ENCODE results near the gene TNXB. TPM values are rescaled to one million over a fixed set of nuclear protein-coding genes. Genes with fewer than 3 reads are reported as not detected.
A peak's percentile ranks its signal among the peaks of the same experiment; 100 is the strongest.

The TNXB gene
- total and polyA plus RNA-seq, 7 experiments from 2014 or later, result 0.43 to 17.2 (median 12.5) TPM; not detected in 1

DNA sequence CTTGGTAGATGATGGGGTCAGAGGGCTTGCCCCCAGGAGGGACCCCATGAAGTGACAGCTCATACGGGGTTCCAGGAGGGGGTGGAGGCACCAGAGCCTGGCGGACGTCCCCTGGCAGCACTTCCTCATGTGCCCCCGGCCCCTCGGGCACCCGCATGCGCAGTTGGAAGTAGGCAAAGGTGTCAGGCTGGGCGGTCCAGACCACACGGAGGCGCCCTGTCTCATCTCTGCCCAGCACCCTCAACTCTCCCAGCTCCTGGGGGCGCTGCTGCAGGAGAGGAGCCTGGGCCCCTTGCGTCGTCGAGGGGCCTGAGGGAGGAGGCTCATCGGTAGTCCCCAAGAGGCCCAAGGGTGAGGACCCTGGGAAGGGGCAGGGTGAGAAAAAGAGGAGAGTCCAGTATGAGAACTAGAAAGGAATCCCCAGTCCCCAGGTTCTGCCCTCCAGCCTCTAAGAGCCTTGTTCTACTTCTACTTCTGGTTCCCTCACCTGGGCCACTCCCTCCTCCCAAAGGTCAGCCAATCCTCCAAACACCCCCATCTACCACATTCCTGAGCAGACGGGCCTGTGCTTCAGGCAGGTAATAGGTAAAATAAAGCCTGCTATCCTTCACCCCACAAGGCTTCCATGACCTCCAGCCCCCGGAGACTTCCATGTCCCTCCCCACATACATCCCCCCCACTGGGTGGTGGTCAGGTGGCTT is 23.2 kb downstream of the TNXB start:
- H3K36me3 Mint-ChIP-seq, result peaks cover 0 to 6% (median 0%) of the 10 kb centered on the region in 5 donors
- ATAC-seq, result no peak
- intact Hi-C loops (cut with micrococcal nuclease), result loop anchor here in 1 of 2 donors (2.0 kb wide), 1 partner anchor 69 kb away; the partner anchor contains the start of gene PPT2

DNA sequence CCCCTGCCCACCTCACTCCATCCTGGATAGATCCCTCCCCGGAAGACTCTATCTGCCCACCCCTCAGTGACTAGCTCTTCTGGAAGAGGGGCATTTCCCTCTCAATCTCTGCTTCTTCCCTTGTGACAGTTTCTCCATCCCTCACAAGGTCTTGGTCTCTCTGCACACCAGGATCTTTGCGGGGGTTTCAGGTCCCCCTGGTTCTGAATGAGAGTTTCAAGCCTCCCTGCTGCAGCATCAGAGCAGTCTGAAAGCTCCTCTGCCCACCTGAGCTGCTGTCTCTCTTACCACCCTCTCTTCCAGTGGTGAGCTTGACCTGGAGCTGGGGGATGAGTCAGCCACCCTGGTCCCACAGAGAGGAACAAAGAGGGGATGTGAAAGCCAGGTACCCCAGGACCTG is 24.4 kb downstream of the TNXB start:
- no peak for ATAC-seq
- intact Hi-C loops (cut with micrococcal nuclease), result no loop called here
- DNase-seq, result no peak
- CTCF ChIA-PET, result no interaction called here
- Histone ChIP-seq H3K27me3 (ENCODE audit: control insufficient read depth in 2 of 2, insufficient read depth in 2 of 2, low read length in 2 of 2) (peaks cover 0 to 5% of the 10 kb centered on the region in 2 donors), H3K27ac (ENCODE audit: low read depth, low read length) (no peak overlapping the region), H3K4me1 (ENCODE audit: control insufficient read depth in 2 of 2, insufficient read depth in 2 of 2, low read length in 2 of 2) (no peaks in the 10 kb centered on the region), H3K9me3 (ENCODE audit: control insufficient read depth in 2 of 3, low read length in 3 of 3) (no peaks in the 10 kb centered on the region), H3K36me3 (ENCODE audit: control insufficient read depth in 2 of 3, insufficient read depth in 3 of 3, low read length in 3 of 3) (no peaks in the 10 kb centered on the region), H3K4me3 (ENCODE audit: low read length) (no peak overlapping the region)
- POLR2A ChIA-PET, result no interaction called here
- Mint-ChIP-seq H3K9me3 (no peaks in the 10 kb centered on the region), H3K27ac (no peak overlapping the region), H3K4me3 (no peak overlapping the region), H3K36me3 (peaks cover 0 to 6% (median 0%) of the 10 kb centered on the region in 5 donors), H3K4me1 (peaks cover 0 to 7% (median 0%) of the 10 kb centered on the region in 7 donors), H3K27me3 (peaks cover 17 to 42% (median 18%) of the 10 kb centered on the region in 5 donors)

More for the DNA sequence above, 23.2 kb downstream of the TNXB start:
- Mint-ChIP-seq H3K27ac (no peak overlapping the region), H3K4me1 (peaks cover 0 to 7% (median 0%) of the 10 kb centered on the region in 7 donors), H3K4me3 (peak overlapping the region in 4 of 10 donors; percentile 5 to 59 (median 24)), H3K27me3 (peaks cover 17 to 50% (median 18%) of the 10 kb centered on the region in 5 donors), H3K9me3 (no peaks in the 10 kb centered on the region)
- H3K27me3 ChIP-seq (ENCODE audit: control insufficient read depth in 2 of 2, insufficient read depth in 2 of 2, low read length in 2 of 2), result peaks cover 0 to 5% of the 10 kb centered on the region in 2 donors
- DNase-seq, result no peak
- ChIA-PET POLR2A (no interaction called here), CTCF (interaction anchor here (0.7 kb wide), 1 partner anchor 75 kb away, joined by 3 read pairs; no protein-coding TSS in a partner anchor)
- no peaks in the 10 kb centered on the region for H3K4me1 ChIP-seq (ENCODE audit: control insufficient read depth in 2 of 2, insufficient read depth in 2 of 2, low read length in 2 of 2)
- H3K9me3 ChIP-seq (ENCODE audit: control insufficient read depth in 2 of 3, low read length in 3 of 3), result no peaks in the 10 kb centered on the region
- H3K36me3 ChIP-seq (ENCODE audit: control insufficient read depth in 2 of 3, insufficient read depth in 3 of 3, low read length in 3 of 3), result no peaks in the 10 kb centered on the region
- H3K4me3 ChIP-seq (ENCODE audit: low read length), result no peak overlapping the region
- no peak overlapping the region for H3K27ac ChIP-seq (ENCODE audit: low read depth, low read length)

DNA sequence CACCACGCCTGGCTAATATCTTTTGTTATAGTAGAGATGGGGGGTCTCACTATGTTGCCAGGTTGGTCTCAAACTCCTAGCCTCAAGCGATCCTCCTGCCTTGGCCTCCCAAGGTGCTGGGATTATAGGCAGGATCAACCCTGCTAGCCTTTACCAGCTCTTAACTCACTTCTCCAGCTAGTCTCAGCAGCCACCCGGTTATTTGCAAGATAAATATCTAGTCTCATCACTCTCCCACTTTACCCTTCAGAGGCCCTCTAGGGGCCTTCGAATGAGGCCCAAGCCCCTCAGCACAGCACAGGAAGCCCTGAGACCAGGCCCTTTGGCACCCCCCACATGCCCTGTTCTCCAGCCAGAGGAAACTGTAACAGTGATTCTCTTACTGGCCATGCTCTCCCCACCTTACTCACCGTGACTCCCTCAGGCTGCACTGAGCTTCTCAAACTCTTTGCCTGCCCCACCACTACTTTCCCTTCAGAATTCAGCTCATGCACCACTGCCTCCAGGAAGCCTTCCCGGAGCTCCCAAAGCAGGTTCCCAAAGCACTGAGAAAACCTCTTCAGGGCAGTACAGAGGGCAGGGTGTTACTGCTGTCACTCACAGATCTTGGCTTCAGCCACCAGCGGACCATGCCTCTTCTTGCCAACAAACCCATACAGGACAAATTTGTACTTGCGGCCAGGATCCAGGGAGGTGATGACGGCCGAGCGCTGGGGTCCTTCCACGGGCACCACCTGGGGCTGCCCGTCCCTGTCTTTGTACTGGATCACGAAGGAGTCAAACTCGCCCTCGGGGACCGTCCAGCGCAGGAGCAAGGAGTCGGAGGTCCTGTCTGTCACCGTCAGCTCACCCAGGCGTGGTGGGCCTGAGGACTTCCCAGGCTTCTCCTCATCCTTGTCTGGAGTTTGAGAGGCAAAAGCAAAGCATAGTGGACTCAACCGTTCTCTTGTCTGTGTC is 25.0 kb downstream of the TNXB start:
- ATAC-seq, result no peak
- CTCF ChIA-PET, result no interaction called here

DNA sequence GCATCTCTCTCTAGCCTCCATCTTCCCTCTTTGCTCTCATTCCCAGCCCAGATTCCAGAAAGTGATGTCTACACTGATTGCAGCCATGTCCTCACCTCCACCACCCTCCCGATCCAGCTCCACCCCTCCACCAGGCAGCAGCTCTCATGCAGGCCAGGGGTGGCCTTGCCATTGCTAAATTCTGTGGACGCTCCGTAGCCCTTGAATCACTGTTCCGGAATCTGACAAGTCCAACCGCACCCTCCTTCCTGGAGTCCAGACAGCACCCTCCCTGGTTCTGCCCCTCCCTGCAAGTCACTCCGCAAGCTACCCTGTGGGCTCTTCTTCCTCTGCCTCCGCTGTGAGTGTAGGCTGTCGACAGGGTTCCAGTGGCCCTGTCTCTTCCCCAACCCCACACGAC is 26.2 kb downstream of the TNXB start:
- Mint-ChIP-seq H3K36me3 (peaks cover 0 to 6% (median 0%) of the 10 kb centered on the region in 5 donors), H3K4me1 (peaks cover 0 to 7% (median 0%) of the 10 kb centered on the region in 7 donors), H3K9me3 (no peaks in the 10 kb centered on the region), H3K27ac (no peak overlapping the region), H3K4me3 (no peak overlapping the region), H3K27me3 (peaks cover 17 to 32% (median 18%) of the 10 kb centered on the region in 5 donors)
- ChIA-PET POLR2A (interaction anchor here (0.6 kb wide), 1 partner anchor 1822 kb away, joined by 3 read pairs; no protein-coding TSS in a partner anchor), CTCF (no interaction called here)
- no peak overlapping the region for H3K4me3 ChIP-seq (ENCODE audit: low read length)
- H3K27ac ChIP-seq (ENCODE audit: low read depth, low read length), result no peak overlapping the region
- ATAC-seq, result no peak
- H3K4me1 ChIP-seq (ENCODE audit: control insufficient read depth in 2 of 2, insufficient read depth in 2 of 2, low read length in 2 of 2), result no peaks in the 10 kb centered on the region
- intact Hi-C loops (cut with micrococcal nuclease), result no loop called here
- H3K36me3 ChIP-seq (ENCODE audit: control insufficient read depth in 2 of 3, insufficient read depth in 3 of 3, low read length in 3 of 3), result no peaks in the 10 kb centered on the region
- H3K27me3 ChIP-seq (ENCODE audit: control insufficient read depth in 2 of 2, insufficient read depth in 2 of 2, low read length in 2 of 2), result peaks cover 0 to 5% of the 10 kb centered on the region in 2 donors
- H3K9me3 ChIP-seq (ENCODE audit: control insufficient read depth in 2 of 3, low read length in 3 of 3), result no peaks in the 10 kb centered on the region
- no peak for DNase-seq

More for the DNA sequence above, 25.0 kb downstream of the TNXB start:
- H3K4me3 ChIP-seq (ENCODE audit: low read length), result no peak overlapping the region
- H3K4me3 Mint-ChIP-seq, result no peak overlapping the region
- intact Hi-C loops (cut with micrococcal nuclease), result no loop called here
- H3K27me3 ChIP-seq (ENCODE audit: control insufficient read depth in 2 of 2, insufficient read depth in 2 of 2, low read length in 2 of 2), result peaks cover 0 to 5% of the 10 kb centered on the region in 2 donors
- H3K27ac ChIP-seq (ENCODE audit: low read depth, low read length), result no peak overlapping the region
- no peaks in the 10 kb centered on the region for H3K9me3 ChIP-seq (ENCODE audit: control insufficient read depth in 2 of 3, low read length in 3 of 3)
- H3K9me3 Mint-ChIP-seq, result no peaks in the 10 kb centered on the region
- no peaks in the 10 kb centered on the region for H3K4me1 ChIP-seq (ENCODE audit: control insufficient read depth in 2 of 2, insufficient read depth in 2 of 2, low read length in 2 of 2)
- H3K36me3 ChIP-seq (ENCODE audit: control insufficient read depth in 2 of 3, insufficient read depth in 3 of 3, low read length in 3 of 3), result no peaks in the 10 kb centered on the region
- H3K36me3 Mint-ChIP-seq, result peaks cover 0 to 6% (median 0%) of the 10 kb centered on the region in 5 donors
- DNase-seq, result no peak
- H3K4me1 Mint-ChIP-seq, result peaks cover 0 to 7% (median 0%) of the 10 kb centered on the region in 7 donors
- H3K27ac Mint-ChIP-seq, result peak overlapping the region in 1 of 9 donors; percentile 25
- POLR2A ChIA-PET, result interaction anchor here (0.6 kb wide), 1 partner anchor 277 kb away, joined by 3 read pairs; the partner anchor contains the start of gene LSM2
- peaks cover 17 to 39% (median 18%) of the 10 kb centered on the region in 5 donors for H3K27me3 Mint-ChIP-seq

DNA sequence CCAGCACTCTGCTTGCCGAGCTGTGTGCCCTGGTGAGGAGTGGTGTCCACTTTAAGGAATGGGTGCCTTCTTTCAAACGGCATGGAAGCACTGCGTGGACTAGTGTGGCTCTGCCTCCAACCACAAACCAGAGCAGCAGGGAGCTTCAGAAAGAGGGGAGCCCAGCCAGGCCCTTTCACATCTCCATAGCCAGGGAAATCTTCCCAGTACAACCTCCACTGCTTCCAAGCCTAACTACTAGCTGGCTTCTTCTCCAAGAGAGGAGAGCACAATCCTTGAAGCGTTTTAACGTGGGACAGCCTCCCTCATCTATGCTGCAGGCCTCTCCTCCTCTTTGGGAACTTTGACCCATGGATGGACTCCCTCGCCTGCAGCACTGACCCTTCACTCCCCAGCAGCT is 26.7 kb downstream of the TNXB start:
- H3K27me3 Mint-ChIP-seq, result peaks cover 17 to 32% (median 18%) of the 10 kb centered on the region in 5 donors
- CTCF ChIA-PET, result no interaction called here
- ATAC-seq, result no peak

DNA sequence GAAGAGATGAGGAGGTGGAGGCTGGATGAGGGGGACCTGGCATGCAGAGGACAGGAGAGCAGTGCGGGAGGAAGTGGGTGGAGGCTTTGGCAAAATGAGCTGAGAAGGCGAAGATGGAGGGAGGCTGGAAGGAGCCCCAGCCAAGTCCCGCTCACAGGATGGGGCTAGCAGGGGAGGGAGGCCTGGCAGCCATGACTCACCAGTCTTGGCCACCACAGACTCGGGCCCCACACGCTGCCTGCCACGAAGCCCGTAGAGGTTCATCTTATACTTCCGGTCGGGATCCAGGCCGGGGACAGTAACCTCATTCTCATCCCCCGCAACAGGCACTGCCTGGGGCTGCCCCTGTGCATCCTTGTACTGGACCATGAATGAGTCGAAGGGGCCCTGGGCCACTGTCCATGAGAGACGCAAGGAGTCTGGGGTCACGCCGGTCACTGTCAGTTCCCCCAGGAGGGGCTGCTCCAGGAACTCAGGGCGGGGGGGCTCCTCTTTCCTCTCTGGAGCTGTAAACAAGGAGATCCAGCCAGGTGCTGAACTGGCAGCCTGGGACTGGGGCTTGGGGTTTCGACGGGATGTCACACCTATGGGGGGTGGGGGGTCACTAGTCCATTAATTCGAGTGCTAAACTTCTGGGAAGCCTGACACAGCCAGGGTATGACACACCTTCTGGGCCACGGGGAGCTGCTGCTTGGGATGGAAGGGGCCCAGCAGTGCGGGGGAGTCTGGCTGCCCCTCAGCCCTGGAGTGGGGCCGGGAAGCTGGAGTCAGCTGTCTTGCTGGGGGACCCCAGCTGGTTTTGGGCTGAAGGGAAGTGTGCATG is 27.8 kb downstream of the TNXB start:
- Histone ChIP-seq H3K4me3 (ENCODE audit: low read length) (no peak overlapping the region), H3K36me3 (ENCODE audit: control insufficient read depth in 2 of 3, insufficient read depth in 3 of 3, low read length in 3 of 3) (no peaks in the 10 kb centered on the region), H3K27ac (ENCODE audit: low read depth, low read length) (no peak overlapping the region), H3K4me1 (ENCODE audit: control insufficient read depth in 2 of 2, insufficient read depth in 2 of 2, low read length in 2 of 2) (no peaks in the 10 kb centered on the region), H3K27me3 (ENCODE audit: control insufficient read depth in 2 of 2, insufficient read depth in 2 of 2, low read length in 2 of 2) (peaks cover 0 to 2% of the 10 kb centered on the region in 2 donors), H3K9me3 (ENCODE audit: control insufficient read depth in 2 of 3, low read length in 3 of 3) (no peaks in the 10 kb centered on the region)
- H3K9me3 Mint-ChIP-seq, result no peaks in the 10 kb centered on the region
- CTCF ChIA-PET, result no interaction called here
- H3K27me3 Mint-ChIP-seq, result peaks cover 11 to 25% (median 11%) of the 10 kb centered on the region in 5 donors
- intact Hi-C loops (cut with micrococcal nuclease), result no loop called here
- no peak overlapping the region for H3K27ac Mint-ChIP-seq
- no peak for DNase-seq
- ATAC-seq, result no peak
- no peak overlapping the region for H3K4me3 Mint-ChIP-seq
- POLR2A ChIA-PET, result no interaction called here
- peaks cover 0 to 6% (median 0%) of the 10 kb centered on the region in 7 donors for H3K4me1 Mint-ChIP-seq
- peaks cover 0 to 6% (median 0%) of the 10 kb centered on the region in 5 donors for H3K36me3 Mint-ChIP-seq

More for the DNA sequence above, 26.7 kb downstream of the TNXB start:
- Mint-ChIP-seq H3K27ac (no peak overlapping the region), H3K9me3 (no peaks in the 10 kb centered on the region), H3K4me1 (peaks cover 0 to 7% (median 0%) of the 10 kb centered on the region in 7 donors), H3K36me3 (peaks cover 0 to 6% (median 0%) of the 10 kb centered on the region in 5 donors), H3K4me3 (no peak overlapping the region)
- POLR2A ChIA-PET, result interaction anchor here (0.6 kb wide), 1 partner anchor 1823 kb away, joined by 3 read pairs; no protein-coding TSS in a partner anchor
- no peaks in the 10 kb centered on the region for H3K36me3 ChIP-seq (ENCODE audit: control insufficient read depth in 2 of 3, insufficient read depth in 3 of 3, low read length in 3 of 3)
- no peaks in the 10 kb centered on the region for H3K9me3 ChIP-seq (ENCODE audit: control insufficient read depth in 2 of 3, low read length in 3 of 3)
- no peaks in the 10 kb centered on the region for H3K4me1 ChIP-seq (ENCODE audit: control insufficient read depth in 2 of 2, insufficient read depth in 2 of 2, low read length in 2 of 2)
- H3K4me3 ChIP-seq (ENCODE audit: low read length), result no peak overlapping the region
- peaks cover 0 to 5% of the 10 kb centered on the region in 2 donors for H3K27me3 ChIP-seq (ENCODE audit: control insufficient read depth in 2 of 2, insufficient read depth in 2 of 2, low read length in 2 of 2)
- H3K27ac ChIP-seq (ENCODE audit: low read depth, low read length), result no peak overlapping the region
- DNase-seq, result no peak
- intact Hi-C loops (cut with micrococcal nuclease), result no loop called here

Data from naive thymus-derived CD4-positive, alpha-beta T cell (primary cell).